ENCODE measurements around the gene ADARB1. TPM values are rescaled to one million over a fixed set of nuclear protein-coding genes. Genes with fewer than 3 reads are reported as not detected.

Gene ADARB1
- total RNA-seq, 1 donor from 2014 or later, result 41.4 TPM

DNA sequence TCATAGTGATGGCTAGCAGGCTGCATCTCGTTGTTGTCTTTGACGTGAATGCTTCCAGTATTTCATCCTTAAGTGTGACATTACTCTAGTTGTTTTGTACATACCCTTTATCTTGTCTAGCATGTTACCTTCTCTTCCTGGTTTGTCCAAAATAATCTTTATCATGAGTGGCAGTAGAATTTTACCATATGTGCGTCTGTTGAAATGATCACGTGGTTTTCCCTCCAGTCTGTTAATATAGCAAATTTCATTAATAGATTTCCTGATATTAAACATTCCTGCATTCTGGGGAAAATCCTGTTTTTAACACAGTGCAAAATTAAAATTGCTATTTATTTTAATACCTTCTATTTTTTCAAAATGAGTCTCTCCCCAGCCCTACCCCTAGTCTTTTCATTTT lies 15.6 kb downstream of the ADARB1 start:
- intact Hi-C loops (cut with micrococcal nuclease), result no loop called here

GRCh38 chr21:45090966-45091365 lies 16.6 kb downstream of the ADARB1 start:
- intact Hi-C loops (cut with micrococcal nuclease), result no loop called here

- intact Hi-C loops (cut with micrococcal nuclease), result no loop called here
These were observed 17.4 kb downstream of the ADARB1 start for GRCh38 chr21:45091550-45092322.

- intact Hi-C loops (cut with micrococcal nuclease), result no loop called here
These were observed 18.7 kb downstream of the ADARB1 start for GRCh38 chr21:45093035-45093532.

- intact Hi-C loops (cut with micrococcal nuclease), result no loop called here
These were observed 20.0 kb downstream of the ADARB1 start for GRCh38 chr21:45094412-45094811.

DNA sequence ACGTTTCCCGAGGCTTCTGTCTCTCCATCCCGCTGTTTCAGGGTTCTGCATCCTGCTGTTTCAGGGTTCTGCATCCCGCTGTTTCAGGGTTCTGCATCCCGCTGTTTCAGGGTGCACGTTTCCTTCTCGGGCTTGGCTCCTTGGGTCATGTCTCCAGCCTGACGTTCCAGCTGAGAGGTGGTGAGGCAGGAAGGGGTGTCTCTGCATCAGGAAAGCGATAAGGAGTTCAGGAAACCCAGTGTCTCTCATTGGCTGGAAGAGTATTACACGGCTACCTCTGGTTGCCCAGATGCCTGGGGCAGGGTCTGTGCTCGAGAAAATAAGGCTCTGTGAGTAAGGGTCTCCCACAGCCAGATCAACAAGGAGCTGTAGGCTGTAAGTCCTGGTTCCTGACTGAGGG lies 21.1 kb downstream of the ADARB1 start:
- intact Hi-C loops (cut with micrococcal nuclease), result no loop called here

DNA sequence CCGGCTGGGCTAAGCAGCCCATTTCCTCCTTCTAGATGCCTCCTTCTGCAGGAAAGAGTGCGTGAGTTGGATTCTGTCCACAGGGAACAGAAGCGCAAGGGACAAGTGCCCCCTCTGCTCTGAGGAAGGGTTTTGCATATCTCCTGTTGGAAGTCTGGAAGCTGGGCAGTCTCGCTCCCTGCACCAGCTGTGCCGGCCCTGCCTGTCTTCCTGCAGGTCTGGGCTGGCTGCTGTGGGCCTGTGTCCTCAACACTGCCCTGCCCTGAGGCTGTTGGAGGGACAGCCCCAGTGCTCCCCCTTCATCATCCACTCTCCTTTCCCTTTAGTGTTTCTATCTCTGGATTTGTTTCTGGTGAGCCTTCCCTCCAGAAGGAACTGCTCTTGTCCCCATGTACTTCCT lies 21.8 kb downstream of the ADARB1 start:
- intact Hi-C loops (cut with micrococcal nuclease), result no loop called here

- intact Hi-C loops (cut with micrococcal nuclease), result no loop called here
These were observed 23.5 kb downstream of the ADARB1 start for GRCh38 chr21:45097827-45098387.

- intact Hi-C loops (cut with micrococcal nuclease), result loop anchor here (1.0 kb wide), 1 partner anchor 29 kb away; no protein-coding TSS in a partner anchor
These were observed 24.5 kb downstream of the ADARB1 start for GRCh38 chr21:45098867-45099266.

- intact Hi-C loops (cut with micrococcal nuclease), result loop anchor here (1.0 kb wide), 1 partner anchor 29 kb away; no protein-coding TSS in a partner anchor
These were observed 25.2 kb downstream of the ADARB1 start for GRCh38 chr21:45099571-45099970.

DNA sequence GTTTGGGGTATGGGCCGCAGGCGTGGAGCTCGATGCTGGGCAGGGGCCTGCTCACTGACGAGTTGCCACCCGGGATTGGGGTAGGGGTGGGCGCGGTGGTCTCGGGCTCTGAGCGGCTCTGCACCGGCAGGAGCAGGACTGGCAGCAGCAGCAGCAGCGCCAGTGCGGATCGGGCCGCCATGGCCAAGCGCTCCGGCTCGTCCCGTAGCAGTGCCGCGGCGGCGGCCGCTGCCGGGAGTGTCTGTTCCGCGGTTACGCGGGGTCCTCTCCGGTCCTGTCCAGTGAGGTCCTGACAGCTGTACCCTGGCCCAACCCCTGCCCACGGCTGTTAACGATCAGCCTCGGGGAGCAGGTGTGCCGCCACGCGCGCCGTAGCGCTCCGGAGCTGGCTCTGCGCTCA lies 26.5 kb downstream of the ADARB1 start:
- intact Hi-C loops (cut with micrococcal nuclease), result loop anchor here (10.0 kb wide), 1 partner anchor 86 kb away; no protein-coding TSS in a partner anchor

DNA sequence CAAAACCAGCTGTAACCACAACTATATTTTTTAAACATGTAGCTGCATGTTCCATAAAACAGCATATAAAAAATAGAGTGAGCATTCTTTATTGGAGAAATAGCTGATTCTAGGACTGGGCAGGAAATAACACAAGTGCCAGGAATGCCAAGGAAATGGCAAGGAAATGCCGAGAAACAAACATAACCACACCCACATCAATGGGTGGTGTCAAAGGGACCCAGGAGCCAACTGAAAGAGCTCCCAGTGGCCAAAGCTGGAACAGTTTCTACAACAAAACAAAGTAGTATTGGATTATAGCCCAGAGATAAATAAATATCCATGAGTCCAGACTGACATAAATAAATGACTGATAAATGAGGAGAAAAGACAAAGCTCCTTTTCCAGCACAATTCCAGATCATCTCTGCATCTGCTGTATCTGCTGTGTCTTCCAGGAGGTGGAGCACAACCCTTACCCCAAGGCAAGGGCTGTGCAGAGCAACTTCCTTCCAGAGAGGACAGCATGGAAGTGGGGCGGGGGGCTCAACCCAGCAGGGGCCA lies 28.1 kb downstream of the ADARB1 start:
- intact Hi-C loops (cut with micrococcal nuclease), result loop anchor here (2.0 to 10.0 kb wide), 2 partner anchors 24 to 88 kb away; no protein-coding TSS in a partner anchor

- intact Hi-C loops (cut with micrococcal nuclease), result loop anchor here (2.0 to 10.0 kb wide), 3 partner anchors 25 to 89 kb away; no protein-coding TSS in a partner anchor
These were observed 29.7 kb downstream of the ADARB1 start for GRCh38 chr21:45103971-45104520.

DNA sequence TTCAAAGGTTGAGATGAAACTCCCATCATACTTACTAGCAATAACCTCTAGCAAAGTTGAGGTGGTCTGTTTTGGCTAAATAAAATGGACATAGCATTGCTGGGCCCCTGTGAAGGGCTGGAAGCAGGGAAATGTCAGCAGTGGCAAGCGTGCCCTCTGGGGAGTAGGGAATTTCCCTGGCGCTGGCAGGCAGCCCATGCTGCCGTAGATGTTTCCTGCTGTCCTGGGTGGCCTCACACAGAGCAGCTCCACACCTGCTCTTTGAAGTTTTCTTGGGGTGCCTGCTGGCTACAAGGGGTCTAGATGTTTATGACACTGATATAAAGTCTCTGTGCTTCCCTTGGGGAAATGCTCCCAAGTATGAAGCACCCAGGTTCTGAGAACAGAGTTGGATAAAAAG lies 30.2 kb downstream of the ADARB1 start:
- intact Hi-C loops (cut with micrococcal nuclease), result loop anchor here (2.0 to 10.0 kb wide), 2 partner anchors 24 to 90 kb away; no protein-coding TSS in a partner anchor

DNA sequence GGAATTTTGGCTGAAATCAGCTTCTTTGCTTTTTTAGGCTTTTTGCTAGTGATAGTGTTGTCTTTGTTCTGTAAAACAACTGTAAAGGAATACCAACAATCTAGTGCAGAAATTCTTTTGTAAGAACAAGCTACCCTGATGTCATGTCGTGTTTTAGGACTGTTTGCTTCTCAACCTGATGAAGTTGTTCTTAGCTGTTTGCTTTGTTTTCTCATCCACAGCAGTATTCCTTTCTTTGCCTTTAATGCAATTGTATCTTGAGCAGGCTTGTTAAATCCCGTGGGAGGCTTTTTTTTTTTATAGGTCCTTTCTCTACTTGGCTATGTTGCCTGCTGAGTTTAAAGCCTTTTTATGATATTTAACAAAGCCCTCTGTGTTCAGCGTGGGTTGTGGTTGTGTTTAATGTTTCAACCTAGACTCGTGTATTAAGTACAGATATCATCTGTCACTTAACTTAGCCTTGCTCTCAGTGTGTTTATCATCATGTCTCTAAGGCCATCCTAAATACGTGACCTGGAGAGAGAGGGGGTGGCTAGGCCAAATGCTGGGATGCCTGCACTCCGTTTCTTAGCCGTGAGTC lies 31.6 kb downstream of the ADARB1 start:
- intact Hi-C loops (cut with micrococcal nuclease), result loop anchor here (2.0 to 10.0 kb wide), 2 partner anchors 23 to 91 kb away; no protein-coding TSS in a partner anchor

- intact Hi-C loops (cut with micrococcal nuclease), result loop anchor here (10.0 kb wide), 1 partner anchor 93 kb away; no protein-coding TSS in a partner anchor
These were observed 33.8 kb downstream of the ADARB1 start for GRCh38 chr21:45108034-45108790.

DNA sequence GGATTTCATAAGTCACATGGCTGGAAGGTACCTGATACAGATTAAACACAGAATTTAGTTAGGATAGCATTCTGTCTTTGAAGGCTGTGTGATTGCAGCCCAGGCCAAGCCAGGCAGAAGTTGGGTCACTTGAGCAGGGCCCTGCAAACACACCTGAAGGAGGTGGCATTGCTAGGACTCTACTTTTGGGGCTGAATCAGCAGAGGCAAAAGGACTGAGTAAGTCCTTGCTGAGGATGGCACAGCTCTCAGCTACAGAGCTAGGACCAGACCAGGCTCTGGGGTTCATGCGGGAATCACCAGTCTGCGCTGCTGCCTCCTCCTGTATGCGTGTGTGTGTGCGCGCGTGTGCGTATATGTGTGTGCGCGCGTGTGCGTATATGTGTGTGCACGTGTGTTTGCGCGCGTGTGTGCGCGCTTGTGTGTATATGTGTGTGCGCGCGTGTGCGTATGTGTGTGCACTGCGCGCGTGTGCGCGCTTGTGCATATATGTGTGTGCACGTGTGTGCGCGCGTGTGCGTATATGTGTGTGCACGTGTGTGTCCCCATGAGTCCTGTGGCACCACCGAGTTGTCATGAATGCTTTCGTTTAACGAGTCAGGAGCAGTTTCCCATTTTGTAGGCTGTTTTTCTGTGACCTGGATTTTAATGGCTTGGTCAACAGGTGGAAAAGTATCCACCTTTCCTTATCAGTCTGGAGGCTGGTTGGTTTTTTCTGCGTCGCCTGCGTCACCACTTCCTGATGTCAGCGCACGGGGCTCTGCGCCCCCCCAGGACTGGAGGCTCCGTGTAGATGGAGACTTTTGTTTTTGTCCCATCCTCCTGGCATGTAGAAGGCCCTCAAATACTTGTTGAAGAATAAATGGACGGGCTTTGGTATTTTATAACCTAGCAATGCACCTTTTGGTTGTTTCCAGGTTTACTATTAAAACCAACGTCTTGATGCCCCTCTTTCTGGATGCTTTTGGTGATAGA lies 34.7 kb downstream of the ADARB1 start:
- intact Hi-C loops (cut with micrococcal nuclease), result loop anchor here (10.0 kb wide), 1 partner anchor 94 kb away; no protein-coding TSS in a partner anchor

DNA sequence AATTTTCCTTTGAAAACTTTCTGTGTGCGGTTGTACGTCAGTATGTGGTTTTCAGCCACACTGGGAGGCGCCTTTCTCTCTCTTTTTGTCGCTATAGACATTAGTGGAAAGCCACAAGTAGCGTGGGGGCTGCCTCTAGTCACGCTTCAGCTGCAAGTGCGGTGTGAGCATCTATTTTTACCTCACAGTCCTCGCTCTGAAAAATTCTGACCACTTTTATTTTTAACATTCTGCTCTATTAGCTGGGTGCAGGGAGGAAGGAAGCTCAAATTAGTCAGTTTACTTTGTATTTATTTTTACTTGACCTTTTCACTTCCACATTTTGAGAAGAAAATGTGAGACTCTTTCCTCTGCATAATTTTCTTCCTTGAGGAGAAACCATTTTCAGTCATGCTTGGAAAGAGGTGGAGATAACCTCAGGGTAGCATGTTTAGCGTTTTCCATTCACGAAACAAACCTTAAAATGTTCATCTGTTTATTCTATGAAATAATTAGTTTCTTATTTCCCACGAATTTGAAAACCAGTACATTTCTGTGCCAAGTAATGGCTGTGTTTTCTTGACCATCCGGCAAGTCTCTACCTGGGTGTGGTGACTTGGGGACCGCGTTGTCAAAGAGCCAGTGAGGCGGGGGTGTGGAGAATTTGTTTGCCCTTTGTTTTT lies 35.6 kb downstream of the ADARB1 start:
- intact Hi-C loops (cut with micrococcal nuclease), result loop anchor here (10.0 kb wide), 1 partner anchor 95 kb away; no protein-coding TSS in a partner anchor
